SU-DHL-6 (cell line): ENCODE measurements around the gene ABCB1.

Experiments used
- EZH2phosphoT487 ChIP-seq: fragments of 200-600 bp; sonication (generic), shearing (Covaris generic); conservative IDR thresholded peaks from 2 replicates; pipeline ENCODE4 v1.6.1; 2018; ENCODE audit warnings: mild to moderate bottlenecking, antibody characterized with exemption, low read length, moderate library complexity, mixed read lengths
- TF ChIP-seq, protein P1 (sequence below): fragments of 200-600 bp; sonication (generic); IDR thresholded peaks from one replicate; pipeline ENCODE4 v1.5.1; 2017; ENCODE audit warnings: antibody characterized with exemption, mild to moderate bottlenecking, low read length, moderate library complexity; ENCODE audit not compliant: insufficient read depth, poor library complexity, severe bottlenecking

DNA sequence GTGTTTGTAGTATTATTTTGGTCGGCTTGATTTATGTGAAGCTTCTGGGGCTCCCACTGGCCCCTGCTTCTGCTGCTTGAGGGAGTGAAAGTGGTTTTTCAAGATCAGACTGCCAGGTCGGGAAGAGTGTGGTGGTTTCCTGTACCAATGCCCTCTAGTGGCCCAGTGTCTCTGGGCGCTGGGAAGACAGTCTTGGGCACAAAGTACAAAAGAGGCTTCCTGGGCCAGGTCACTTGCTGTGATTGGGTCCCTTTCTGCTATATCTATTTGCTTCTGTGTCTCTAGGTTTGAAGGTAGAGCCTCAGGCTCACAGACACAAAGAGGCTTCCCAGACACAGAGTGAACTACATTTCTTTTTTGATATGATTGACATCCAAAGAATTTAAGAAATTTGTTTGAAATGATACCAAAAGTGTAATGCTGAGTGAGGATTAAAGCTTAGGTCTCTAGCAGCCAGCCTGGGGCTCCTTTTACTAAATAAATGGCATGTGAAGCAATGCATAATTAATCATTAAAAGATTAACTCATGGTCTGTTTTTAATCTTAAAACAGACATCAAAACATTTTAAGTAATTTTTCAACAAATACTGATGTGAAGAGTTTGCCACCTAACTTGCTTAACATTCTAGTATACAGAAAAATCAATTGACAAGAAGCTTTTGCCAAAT, 36.3 kb downstream of the ABCB1 start:
- TF ChIP-seq, protein P1, sequence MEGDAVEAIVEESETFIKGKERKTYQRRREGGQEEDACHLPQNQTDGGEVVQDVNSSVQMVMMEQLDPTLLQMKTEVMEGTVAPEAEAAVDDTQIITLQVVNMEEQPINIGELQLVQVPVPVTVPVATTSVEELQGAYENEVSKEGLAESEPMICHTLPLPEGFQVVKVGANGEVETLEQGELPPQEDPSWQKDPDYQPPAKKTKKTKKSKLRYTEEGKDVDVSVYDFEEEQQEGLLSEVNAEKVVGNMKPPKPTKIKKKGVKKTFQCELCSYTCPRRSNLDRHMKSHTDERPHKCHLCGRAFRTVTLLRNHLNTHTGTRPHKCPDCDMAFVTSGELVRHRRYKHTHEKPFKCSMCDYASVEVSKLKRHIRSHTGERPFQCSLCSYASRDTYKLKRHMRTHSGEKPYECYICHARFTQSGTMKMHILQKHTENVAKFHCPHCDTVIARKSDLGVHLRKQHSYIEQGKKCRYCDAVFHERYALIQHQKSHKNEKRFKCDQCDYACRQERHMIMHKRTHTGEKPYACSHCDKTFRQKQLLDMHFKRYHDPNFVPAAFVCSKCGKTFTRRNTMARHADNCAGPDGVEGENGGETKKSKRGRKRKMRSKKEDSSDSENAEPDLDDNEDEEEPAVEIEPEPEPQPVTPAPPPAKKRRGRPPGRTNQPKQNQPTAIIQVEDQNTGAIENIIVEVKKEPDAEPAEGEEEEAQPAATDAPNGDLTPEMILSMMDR: peak; percentile 72
- no peak for TF ChIP-seq EZH2phosphoT487
